Astrocyte (in vitro differentiated cells and primary cell): ENCODE measurements around the gene SLC38A10.

Experiments used
- CTCF ChIP-seq: IDR thresholded peaks from 2 replicates; pipeline ENCODE4 v1.5.1; 2011; ENCODE audit warnings: low read depth, mild to moderate bottlenecking, inconsistent platforms, low read length, moderate library complexity; ENCODE audit not compliant: insufficient read depth
- EZH2 ChIP-seq: IDR thresholded peaks from 2 replicates; pipeline ENCODE4 v1.6.1; 2012; ENCODE audit warnings: mild to moderate bottlenecking, low read length, inconsistent platforms; ENCODE audit not compliant: insufficient read depth

GRCh38 chr17:81334987-81335772 lies 40.1 kb upstream of the SLC38A10 start:
- no peak for TF ChIP-seq CTCF
- no peak for TF ChIP-seq EZH2
